ENCODE measurements around the gene SPAG16. TPM values are rescaled to one million over a fixed set of nuclear protein-coding genes. Genes with fewer than 3 reads are reported as not detected.

Gene SPAG16
- total RNA-seq, 1 donor from 2014 or later = 38.6 TPM

DNA sequence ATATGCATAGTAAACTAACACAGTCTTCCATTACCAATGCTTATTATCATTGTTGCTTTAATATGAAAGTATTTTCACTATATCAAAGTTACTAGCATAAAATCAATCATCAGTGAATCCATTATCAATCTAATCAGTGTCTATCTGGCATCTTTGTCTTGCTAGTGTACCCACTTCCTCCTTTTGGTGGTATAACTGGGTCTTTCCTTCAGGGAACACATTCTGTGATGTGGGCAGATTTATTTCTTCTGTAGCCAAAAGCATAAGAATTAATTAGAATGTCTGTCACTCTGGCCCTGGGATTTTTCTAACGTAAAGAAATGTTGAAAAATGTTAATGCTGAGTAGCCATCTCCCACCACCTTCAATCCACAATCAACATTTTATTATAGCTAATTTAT lies 970.8 kb downstream of the SPAG16 start:
- H3K4me3 ChIP-seq (ENCODE audit: low read length in 3 of 3) = no peak overlapping the region
- H3K4me1 ChIP-seq (ENCODE audit: control insufficient read depth in 3 of 3, insufficient read depth in 3 of 3, low read length in 3 of 3) = no peaks in the 10 kb centered on the region
- no peaks in the 10 kb centered on the region for H3K9me3 ChIP-seq (ENCODE audit: control insufficient read depth in 3 of 3, low read length in 3 of 3)
- H3K9ac ChIP-seq (ENCODE audit: low read depth in 1 of 3, low read length in 3 of 3) = no peak overlapping the region
- H3K36me3 ChIP-seq (ENCODE audit: control insufficient read depth in 3 of 3, insufficient read depth in 3 of 3, low read length in 3 of 3) = no peaks in the 10 kb centered on the region
- H3K27me3 ChIP-seq (ENCODE audit: control insufficient read depth in 3 of 3, insufficient read depth in 3 of 3, low read length in 3 of 3) = no peaks in the 10 kb centered on the region
- H3K27ac ChIP-seq (ENCODE audit: low read depth, low read length) = no peak overlapping the region

DNA sequence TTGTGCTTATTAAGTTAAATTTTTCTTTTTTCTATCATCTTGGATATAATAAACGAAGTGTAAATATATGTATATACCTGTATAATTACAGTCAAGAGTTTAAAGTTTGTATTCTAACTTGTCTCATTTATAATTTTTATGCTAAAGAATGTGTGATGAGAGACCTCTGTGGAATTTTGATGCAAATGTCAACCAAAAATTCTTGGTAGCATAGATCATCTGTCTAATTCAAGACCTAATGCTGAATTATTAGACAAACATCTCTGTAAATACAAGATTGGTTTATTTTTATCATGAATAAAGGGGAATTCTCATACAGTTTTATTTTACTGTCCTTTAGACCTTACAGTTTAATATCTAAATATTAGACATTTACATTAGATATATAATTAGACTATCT lies 977.4 kb downstream of the SPAG16 start:
- Histone ChIP-seq H3K4me3 (ENCODE audit: low read length in 3 of 3) (no peak overlapping the region), H3K4me1 (ENCODE audit: control insufficient read depth in 3 of 3, insufficient read depth in 3 of 3, low read length in 3 of 3) (no peaks in the 10 kb centered on the region), H3K36me3 (ENCODE audit: control insufficient read depth in 3 of 3, insufficient read depth in 3 of 3, low read length in 3 of 3) (no peaks in the 10 kb centered on the region), H3K9me3 (ENCODE audit: control insufficient read depth in 3 of 3, low read length in 3 of 3) (no peaks in the 10 kb centered on the region), H3K27ac (ENCODE audit: low read depth, low read length) (no peak overlapping the region), H3K27me3 (ENCODE audit: control insufficient read depth in 3 of 3, insufficient read depth in 3 of 3, low read length in 3 of 3) (no peaks in the 10 kb centered on the region), H3K9ac (ENCODE audit: low read depth in 1 of 3, low read length in 3 of 3) (no peak overlapping the region)

DNA sequence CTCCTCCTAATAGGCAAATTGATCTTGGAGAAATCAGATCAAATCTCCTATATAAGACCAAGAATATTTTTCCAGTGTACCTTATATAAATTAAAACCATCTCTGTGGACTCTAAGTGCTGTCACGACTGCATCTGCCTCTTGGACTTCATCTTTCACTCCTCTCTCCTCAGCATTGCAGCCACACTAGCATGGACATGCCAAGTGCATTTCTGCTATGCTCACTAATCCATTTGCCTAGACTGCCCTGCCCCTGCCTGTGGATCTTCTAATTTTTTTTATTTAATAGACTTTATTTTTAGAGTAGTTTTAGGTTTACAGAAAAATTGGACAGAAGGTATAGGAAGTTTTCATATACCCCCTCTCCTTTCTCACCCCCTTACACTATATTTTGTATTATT lies 979.9 kb downstream of the SPAG16 start:
- Histone ChIP-seq H3K9me3 (ENCODE audit: control insufficient read depth in 3 of 3, low read length in 3 of 3) (no peaks in the 10 kb centered on the region), H3K4me1 (ENCODE audit: control insufficient read depth in 3 of 3, insufficient read depth in 3 of 3, low read length in 3 of 3) (no peaks in the 10 kb centered on the region), H3K4me3 (ENCODE audit: low read length in 3 of 3) (no peak overlapping the region), H3K36me3 (ENCODE audit: control insufficient read depth in 3 of 3, insufficient read depth in 3 of 3, low read length in 3 of 3) (no peaks in the 10 kb centered on the region), H3K27me3 (ENCODE audit: control insufficient read depth in 3 of 3, insufficient read depth in 3 of 3, low read length in 3 of 3) (no peaks in the 10 kb centered on the region), H3K27ac (ENCODE audit: low read depth, low read length) (no peak overlapping the region), H3K9ac (ENCODE audit: low read depth in 1 of 3, low read length in 3 of 3) (no peak overlapping the region)

DNA sequence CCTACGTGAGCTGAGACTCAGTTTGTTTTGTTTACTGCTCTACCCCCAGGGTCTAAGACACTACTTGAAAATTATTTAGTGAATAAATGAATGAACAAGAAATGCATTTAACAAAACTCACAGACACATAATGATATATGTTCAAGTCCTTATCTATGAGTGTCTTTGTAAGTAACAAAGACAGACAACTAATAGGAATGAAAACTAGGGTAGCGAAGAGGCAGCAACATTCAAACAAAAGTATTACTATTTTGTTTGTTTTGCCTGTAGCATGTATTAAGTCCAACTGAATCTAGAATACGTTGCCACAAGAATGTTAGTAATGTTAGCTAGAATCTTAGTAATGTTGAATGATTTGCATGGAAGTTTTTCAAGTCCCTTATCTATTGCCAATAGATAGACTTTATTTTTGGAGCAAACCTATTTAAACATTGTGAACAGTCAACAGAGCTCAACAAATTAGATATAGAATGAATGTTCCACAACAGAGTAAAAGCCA lies 981.8 kb downstream of the SPAG16 start:
- Histone ChIP-seq H3K27me3 (ENCODE audit: control insufficient read depth in 3 of 3, insufficient read depth in 3 of 3, low read length in 3 of 3) (no peaks in the 10 kb centered on the region), H3K9me3 (ENCODE audit: control insufficient read depth in 3 of 3, low read length in 3 of 3) (no peaks in the 10 kb centered on the region), H3K4me3 (ENCODE audit: low read length in 3 of 3) (no peak overlapping the region), H3K9ac (ENCODE audit: low read depth in 1 of 3, low read length in 3 of 3) (no peak overlapping the region), H3K27ac (ENCODE audit: low read depth, low read length) (no peak overlapping the region), H3K36me3 (ENCODE audit: control insufficient read depth in 3 of 3, insufficient read depth in 3 of 3, low read length in 3 of 3) (no peaks in the 10 kb centered on the region), H3K4me1 (ENCODE audit: control insufficient read depth in 3 of 3, insufficient read depth in 3 of 3, low read length in 3 of 3) (no peaks in the 10 kb centered on the region)

DNA sequence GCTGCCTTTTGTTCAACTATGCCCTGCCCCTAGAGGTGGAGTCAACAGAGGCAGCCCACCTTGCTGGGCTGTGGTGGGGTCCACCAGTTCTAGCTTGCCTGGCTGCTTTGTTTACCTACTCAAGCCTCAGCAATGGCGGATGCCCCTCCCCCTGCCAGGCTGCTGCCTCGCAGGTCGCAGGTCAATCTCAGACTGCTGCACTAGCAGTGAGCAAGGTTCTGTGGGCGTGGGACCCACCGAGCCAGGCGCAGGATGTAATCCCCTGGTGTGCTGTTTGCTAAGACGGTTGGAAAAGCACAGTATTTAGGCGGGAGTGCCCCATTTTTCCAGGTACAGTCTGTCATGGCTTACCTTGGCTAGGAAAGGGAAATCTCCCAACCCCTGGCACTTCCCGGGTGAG lies 993.6 kb downstream of the SPAG16 start:
- H3K9ac ChIP-seq (ENCODE audit: low read depth in 1 of 3, low read length in 3 of 3) = no peak overlapping the region
- no peaks in the 10 kb centered on the region for H3K27me3 ChIP-seq (ENCODE audit: control insufficient read depth in 3 of 3, insufficient read depth in 3 of 3, low read length in 3 of 3)
- no peaks in the 10 kb centered on the region for H3K36me3 ChIP-seq (ENCODE audit: control insufficient read depth in 3 of 3, insufficient read depth in 3 of 3, low read length in 3 of 3)
- no peak overlapping the region for H3K27ac ChIP-seq (ENCODE audit: low read depth, low read length)
- H3K4me3 ChIP-seq (ENCODE audit: low read length in 3 of 3) = no peak overlapping the region
- H3K9me3 ChIP-seq (ENCODE audit: control insufficient read depth in 3 of 3, low read length in 3 of 3) = no peaks in the 10 kb centered on the region
- no peaks in the 10 kb centered on the region for H3K4me1 ChIP-seq (ENCODE audit: control insufficient read depth in 3 of 3, insufficient read depth in 3 of 3, low read length in 3 of 3)

DNA sequence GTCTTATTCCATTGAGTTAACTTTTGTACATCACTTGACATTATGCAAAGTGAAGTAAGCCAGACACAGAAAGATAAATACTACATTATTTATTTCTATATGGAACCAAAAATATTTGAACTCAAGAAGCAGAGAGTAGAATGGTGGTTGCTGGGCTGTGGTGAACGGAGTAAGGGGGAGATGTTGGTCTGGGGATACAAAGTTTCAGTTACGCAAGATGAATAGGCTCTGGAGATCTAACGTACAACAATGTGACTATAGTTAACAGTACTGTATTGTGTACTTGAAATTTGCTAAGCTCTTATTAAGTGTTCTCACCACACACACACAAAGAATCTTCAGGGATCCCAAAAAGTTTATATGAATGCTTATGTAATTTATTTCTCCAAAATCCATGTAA lies 1001.7 kb downstream of the SPAG16 start:
- Histone ChIP-seq H3K27ac (ENCODE audit: low read depth, low read length) (no peak overlapping the region), H3K27me3 (ENCODE audit: control insufficient read depth in 3 of 3, insufficient read depth in 3 of 3, low read length in 3 of 3) (no peaks in the 10 kb centered on the region), H3K4me1 (ENCODE audit: control insufficient read depth in 3 of 3, insufficient read depth in 3 of 3, low read length in 3 of 3) (no peaks in the 10 kb centered on the region)

DNA sequence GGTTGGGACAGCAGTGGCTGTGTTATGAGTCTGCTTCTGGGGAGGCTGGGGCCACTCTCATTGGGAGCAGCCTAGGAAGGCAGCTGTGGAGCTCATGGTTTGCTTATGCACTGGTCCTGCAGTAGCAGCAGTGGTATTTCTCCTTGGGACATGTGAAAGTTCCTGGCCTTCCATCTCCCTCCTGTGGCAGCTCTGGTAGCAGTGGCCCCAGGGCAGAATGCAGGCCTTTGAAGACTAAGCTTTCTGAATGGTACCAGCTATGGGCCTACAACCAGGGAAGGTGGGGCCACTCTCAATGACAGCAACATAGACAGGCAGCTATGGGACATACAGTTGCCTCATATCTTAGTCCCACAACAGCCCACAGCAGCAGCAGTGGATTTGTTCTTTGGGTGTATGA lies 1009.3 kb downstream of the SPAG16 start:
- Histone ChIP-seq H3K36me3 (ENCODE audit: control insufficient read depth in 3 of 3, insufficient read depth in 3 of 3, low read length in 3 of 3) (no peaks in the 10 kb centered on the region), H3K4me1 (ENCODE audit: control insufficient read depth in 3 of 3, insufficient read depth in 3 of 3, low read length in 3 of 3) (no peaks in the 10 kb centered on the region), H3K9me3 (ENCODE audit: control insufficient read depth in 3 of 3, low read length in 3 of 3) (peaks cover 4 to 10% (median 8%) of the 10 kb centered on the region in 3 donors), H3K9ac (ENCODE audit: low read depth in 1 of 3, low read length in 3 of 3) (no peak overlapping the region), H3K4me3 (ENCODE audit: low read length in 3 of 3) (no peak overlapping the region), H3K27ac (ENCODE audit: low read depth, low read length) (no peak overlapping the region), H3K27me3 (ENCODE audit: control insufficient read depth in 3 of 3, insufficient read depth in 3 of 3, low read length in 3 of 3) (no peaks in the 10 kb centered on the region)

More for the DNA sequence above, 1001.7 kb downstream of the SPAG16 start:
- Histone ChIP-seq H3K9ac (ENCODE audit: low read depth in 1 of 3, low read length in 3 of 3) (no peak overlapping the region), H3K9me3 (ENCODE audit: control insufficient read depth in 3 of 3, low read length in 3 of 3) (no peaks in the 10 kb centered on the region), H3K36me3 (ENCODE audit: control insufficient read depth in 3 of 3, insufficient read depth in 3 of 3, low read length in 3 of 3) (no peaks in the 10 kb centered on the region), H3K4me3 (ENCODE audit: low read length in 3 of 3) (no peak overlapping the region)

DNA sequence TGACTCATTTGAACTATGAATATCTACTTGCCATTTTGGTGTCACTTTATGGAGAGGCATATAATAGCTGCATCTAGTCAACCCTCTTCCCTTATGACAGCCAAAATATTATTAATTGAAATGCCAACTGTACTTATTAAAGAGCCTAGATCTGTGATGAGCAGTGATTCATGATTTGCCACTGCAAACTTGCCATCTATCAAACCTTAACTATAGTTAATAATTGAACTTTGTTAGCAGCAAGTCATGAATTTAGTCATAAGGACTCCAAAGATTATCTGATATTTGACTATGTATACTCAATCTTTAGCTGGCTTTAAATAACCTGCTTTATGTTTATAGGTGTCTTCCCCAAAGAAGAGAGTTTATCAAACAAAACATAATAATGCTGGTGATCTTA lies 1010.2 kb downstream of the SPAG16 start:
- no peaks in the 10 kb centered on the region for H3K27me3 ChIP-seq (ENCODE audit: control insufficient read depth in 3 of 3, insufficient read depth in 3 of 3, low read length in 3 of 3)
- no peaks in the 10 kb centered on the region for H3K36me3 ChIP-seq (ENCODE audit: control insufficient read depth in 3 of 3, insufficient read depth in 3 of 3, low read length in 3 of 3)
- no peak overlapping the region for H3K4me3 ChIP-seq (ENCODE audit: low read length in 3 of 3)
- no peak overlapping the region for H3K9ac ChIP-seq (ENCODE audit: low read depth in 1 of 3, low read length in 3 of 3)
- no peaks in the 10 kb centered on the region for H3K4me1 ChIP-seq (ENCODE audit: control insufficient read depth in 3 of 3, insufficient read depth in 3 of 3, low read length in 3 of 3)
- no peak overlapping the region for H3K27ac ChIP-seq (ENCODE audit: low read depth, low read length)
- H3K9me3 ChIP-seq (ENCODE audit: control insufficient read depth in 3 of 3, low read length in 3 of 3) = peaks cover 4 to 10% (median 8%) of the 10 kb centered on the region in 3 donors

DNA sequence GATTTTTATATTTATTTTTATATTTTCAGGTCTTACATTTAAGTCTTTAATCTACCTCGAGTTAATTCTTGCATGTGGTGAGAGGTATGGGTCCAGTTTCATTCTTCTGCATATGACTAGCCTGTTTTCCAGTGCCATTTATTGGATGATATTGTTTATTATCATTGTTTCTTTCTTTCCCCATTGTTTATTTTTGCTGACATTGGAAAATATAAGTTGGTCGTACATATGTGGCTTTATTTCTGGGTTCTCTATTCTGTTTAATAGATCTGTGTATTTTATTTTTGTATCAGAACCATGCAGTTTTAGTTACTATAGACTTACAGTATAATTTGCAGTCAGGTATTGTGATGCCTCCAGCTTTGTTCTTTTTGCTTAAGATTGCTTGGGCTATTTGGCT lies 1013.2 kb downstream of the SPAG16 start:
- Histone ChIP-seq H3K36me3 (ENCODE audit: control insufficient read depth in 3 of 3, insufficient read depth in 3 of 3, low read length in 3 of 3) (no peaks in the 10 kb centered on the region), H3K4me1 (ENCODE audit: control insufficient read depth in 3 of 3, insufficient read depth in 3 of 3, low read length in 3 of 3) (no peaks in the 10 kb centered on the region), H3K9ac (ENCODE audit: low read depth in 1 of 3, low read length in 3 of 3) (no peak overlapping the region), H3K27ac (ENCODE audit: low read depth, low read length) (no peak overlapping the region), H3K9me3 (ENCODE audit: control insufficient read depth in 3 of 3, low read length in 3 of 3) (peaks cover 4 to 10% (median 8%) of the 10 kb centered on the region in 3 donors), H3K4me3 (ENCODE audit: low read length in 3 of 3) (no peak overlapping the region), H3K27me3 (ENCODE audit: control insufficient read depth in 3 of 3, insufficient read depth in 3 of 3, low read length in 3 of 3) (no peaks in the 10 kb centered on the region)

DNA sequence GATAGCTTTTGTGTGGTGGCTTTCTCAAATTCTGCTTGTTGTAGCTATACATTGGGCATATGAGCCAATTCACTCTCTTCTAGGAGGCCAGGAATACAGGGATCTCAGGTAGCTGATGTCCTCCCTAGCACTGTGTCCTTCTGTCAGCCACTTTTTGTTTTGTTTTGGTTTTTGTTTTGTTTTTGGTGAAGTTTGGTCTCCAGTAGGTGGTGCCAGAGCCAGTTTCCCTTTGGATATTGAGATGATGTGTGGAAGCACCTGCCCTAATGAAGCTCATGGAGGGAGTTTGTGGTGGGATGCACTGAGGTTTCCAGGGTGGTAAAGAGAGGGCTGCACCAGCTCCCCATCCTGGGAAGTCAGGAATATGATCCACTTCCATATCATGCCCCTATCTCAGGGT lies 1026.1 kb downstream of the SPAG16 start:
- Histone ChIP-seq H3K9ac (ENCODE audit: low read depth in 1 of 3, low read length in 3 of 3) (no peak overlapping the region), H3K4me3 (ENCODE audit: low read length in 3 of 3) (no peak overlapping the region), H3K36me3 (ENCODE audit: control insufficient read depth in 3 of 3, insufficient read depth in 3 of 3, low read length in 3 of 3) (no peaks in the 10 kb centered on the region)

More for the DNA sequence above, 1026.1 kb downstream of the SPAG16 start:
- H3K27ac ChIP-seq (ENCODE audit: low read depth, low read length) = no peak overlapping the region
- H3K27me3 ChIP-seq (ENCODE audit: control insufficient read depth in 3 of 3, insufficient read depth in 3 of 3, low read length in 3 of 3) = no peaks in the 10 kb centered on the region
- H3K9me3 ChIP-seq (ENCODE audit: control insufficient read depth in 3 of 3, low read length in 3 of 3) = no peaks in the 10 kb centered on the region
- no peaks in the 10 kb centered on the region for H3K4me1 ChIP-seq (ENCODE audit: control insufficient read depth in 3 of 3, insufficient read depth in 3 of 3, low read length in 3 of 3)

All from skeletal muscle tissue (tissue), 4 donors.